Measurements from ENCODE around the gene IL1A.

Gene IL1A

DNA sequence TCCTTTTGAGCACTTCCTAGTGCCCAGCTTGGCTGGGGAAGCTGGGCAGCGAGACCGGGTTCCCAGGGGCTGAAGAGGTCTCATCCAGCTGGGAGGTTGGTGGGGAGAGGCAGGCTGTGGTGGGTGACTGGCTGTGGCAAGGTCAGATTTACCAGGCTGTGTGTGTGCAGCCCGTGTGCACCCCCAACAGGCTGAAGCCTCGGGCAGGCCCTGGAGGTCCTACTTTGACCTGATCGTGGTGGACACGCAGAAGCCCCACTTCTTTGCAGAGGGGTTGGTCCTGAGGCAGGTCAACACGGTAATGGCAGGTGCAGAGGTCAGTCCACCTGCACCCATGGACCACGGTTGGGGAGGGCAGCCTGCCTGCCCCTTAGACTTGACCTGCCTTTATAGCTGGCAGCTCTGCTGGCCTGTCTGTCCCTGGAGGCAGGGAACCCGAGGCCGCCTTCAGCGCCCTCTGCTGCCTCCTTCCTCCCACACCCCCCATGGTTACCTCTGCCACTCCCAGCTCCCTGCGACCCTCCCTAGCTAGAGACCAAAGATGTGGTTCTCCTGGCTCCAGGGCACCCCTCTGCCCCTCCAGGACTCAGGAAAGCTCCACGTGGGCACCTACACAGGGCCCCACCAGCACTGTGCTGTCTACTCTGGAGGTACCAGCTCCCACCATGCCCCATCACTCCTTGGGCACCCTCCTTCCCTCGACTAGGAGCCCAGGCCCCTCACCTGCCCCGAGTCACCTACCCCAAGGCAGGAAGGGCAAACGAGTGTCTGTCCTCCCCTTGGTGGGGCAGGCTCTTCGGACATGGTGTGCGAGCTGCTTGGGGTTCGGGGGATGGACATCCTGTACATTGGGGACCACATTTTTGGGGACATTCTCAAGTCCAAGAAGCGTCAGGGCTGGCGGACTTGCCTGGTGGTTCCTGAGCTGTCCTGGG, 59.4 kb downstream of the IL1A start:
- DNase-seq, result no peak

- no peak for DNase-seq
Measured at GRCh38 chr2:112723995-112724394, 60.3 kb downstream of the IL1A start.
